HG02884 (cell line): ENCODE data around the gene KLHL1.
"Not testable (repeated sequence)": the region's sequence is repeated elsewhere in the genome, so short reads cannot be mapped to it uniquely, and the experiment has no call there.

Source experiments
- ATAC-seq: cut with Tn5 transposase; IDR thresholded peaks from one replicate; pipeline ENCODE4 v1.9.1; 2021; ENCODE audit warnings: mild to moderate bottlenecking, moderate library complexity; ENCODE audit not compliant: unreplicated experiment

Gene KLHL1, protein sequence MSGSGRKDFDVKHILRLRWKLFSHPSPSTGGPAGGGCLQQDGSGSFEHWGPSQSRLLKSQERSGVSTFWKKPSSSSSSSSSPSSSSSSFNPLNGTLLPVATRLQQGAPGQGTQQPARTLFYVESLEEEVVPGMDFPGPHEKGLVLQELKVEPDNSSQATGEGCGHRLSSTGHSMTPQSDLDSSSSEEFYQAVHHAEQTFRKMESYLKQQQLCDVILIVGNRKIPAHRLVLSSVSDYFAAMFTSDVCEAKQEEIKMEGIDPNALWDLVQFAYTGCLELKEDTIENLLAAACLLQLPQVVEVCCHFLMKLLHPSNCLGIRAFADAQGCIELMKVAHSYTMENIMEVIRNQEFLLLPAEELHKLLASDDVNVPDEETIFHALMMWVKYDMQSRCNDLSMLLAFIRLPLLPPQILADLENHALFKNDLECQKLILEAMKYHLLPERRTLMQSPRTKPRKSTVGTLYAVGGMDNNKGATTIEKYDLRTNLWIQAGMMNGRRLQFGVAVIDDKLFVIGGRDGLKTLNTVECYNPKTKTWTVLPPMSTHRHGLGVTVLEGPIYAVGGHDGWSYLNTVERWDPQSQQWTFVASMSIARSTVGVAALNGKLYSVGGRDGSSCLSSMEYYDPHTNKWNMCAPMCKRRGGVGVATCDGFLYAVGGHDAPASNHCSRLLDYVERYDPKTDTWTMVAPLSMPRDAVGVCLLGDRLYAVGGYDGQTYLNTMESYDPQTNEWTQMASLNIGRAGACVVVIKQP

DNA sequence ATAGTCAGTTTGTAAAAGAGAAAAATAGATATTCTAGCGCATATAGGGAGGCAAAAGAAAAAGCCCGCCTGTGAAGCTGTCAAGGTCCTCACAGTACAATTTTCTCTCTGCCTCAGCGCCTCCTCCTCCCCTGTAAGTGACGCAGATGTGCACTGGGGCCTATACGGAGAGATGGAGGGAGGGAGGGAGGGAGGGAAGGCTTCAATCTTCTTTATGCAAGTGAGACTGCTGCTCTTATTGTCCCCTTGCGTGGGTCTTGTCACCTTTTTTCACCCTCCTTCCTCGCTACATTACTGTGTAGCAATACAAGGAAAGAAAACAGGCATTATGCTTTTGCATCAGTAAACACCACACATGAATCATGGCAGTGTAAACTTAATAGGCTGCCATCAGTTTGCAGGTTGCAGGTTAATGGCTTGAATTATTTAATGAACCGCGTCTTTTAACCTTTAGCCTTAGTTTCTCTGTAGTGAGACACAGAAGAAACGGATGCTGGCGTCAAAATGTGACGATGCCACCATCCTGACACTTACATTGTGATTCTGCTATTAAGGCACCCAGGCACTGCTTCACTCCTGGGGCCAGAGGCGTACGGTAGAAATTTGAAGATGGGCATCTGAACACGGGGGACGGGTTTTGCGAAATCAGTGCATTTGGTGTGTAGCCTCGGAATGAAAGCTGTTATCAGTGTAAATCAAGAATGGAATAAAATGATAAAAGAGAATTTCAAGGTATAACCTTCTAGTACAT, at the start of gene KLHL1:
KLHL1 (minus strand) TSS at position 97 of the 750 bp plus-strand sequence. CDS start 753 bp downstream, outside the sequence.
- ATAC-seq, result no peak

DNA sequence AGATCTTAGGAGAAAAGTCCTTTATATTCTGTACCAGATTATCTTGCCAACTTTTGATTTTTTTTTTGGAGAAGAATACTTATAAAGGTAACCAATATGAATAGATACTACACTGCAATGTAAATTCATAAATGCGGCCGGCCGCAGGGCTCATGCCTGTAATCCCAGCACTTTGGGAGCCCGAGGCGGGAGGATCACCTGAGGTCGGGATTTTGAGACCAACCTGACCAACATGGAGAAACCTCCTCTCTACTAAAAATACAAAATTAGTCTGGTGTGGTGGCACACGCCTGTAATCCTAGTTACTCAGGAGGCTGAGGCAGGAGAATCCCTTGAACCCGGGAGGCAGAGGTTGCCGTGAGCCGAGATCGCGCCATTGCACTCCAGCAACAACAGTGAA, 34.4 kb upstream of the KLHL1 start:
- not testable (repeated sequence) for ATAC-seq

DNA sequence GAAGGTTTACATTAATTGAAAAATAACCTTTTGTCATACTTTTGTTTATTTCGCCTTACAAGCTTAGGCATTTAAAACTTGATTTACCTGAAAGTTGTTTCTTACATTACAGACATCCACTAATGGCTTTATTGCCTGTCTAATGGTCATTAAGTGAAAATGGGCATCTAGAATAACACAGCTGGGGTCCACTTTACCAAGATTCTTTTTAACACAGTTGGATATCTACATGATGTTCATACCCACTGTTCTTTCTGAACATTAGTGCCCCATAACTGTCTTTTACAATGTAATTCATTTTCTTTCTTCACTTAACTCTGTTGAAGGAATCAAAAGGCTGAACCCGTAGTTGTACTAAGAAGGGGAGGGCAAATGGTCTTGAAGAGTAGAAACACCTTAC, 19.8 kb upstream of the KLHL1 start:
- ATAC-seq, result no peak

DNA sequence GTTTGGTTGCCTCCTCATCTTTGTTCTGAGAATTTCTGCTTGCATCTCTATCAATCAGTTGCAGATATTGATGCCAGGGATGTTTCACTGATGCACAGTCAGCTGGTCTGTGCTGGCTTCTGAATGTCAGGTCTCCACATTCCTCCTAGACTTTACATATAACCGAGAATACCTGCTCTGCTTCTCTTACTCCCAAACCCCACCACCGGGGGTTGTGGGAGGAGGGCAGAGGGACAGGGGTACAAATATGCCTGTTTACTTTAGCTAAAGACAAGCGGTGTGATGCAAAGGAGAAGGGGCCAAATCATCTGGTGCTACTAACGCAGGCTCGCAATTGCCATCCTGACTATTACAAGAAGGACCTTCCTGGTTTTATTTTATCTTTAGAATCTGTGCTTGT, 17.4 kb upstream of the KLHL1 start:
- no peak for ATAC-seq

DNA sequence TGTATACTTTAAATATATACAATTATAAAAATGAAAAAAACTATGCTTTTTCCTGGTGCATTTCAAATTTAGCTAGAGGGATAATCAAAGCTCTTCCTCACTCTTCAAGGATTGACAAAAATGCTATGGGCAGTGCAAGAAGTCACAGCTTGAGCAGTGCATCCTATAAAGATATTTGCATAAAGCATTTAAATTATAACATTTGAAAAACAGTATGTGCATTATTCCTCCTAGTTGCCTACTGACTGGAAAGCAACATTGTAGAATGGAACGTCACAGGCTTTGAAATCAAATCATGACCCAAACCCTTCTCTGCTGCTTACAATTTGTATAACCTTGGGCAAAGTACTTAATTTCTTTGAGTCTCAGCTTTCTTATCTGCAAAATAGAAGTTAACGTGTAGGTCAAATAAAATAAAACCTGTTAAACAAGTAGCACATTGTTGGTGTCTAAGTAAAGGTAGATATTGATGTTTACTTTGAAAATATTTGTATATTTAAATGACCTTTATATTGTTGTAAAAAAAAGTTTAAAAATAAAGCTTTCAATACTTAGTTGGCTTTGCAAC, 9.2 kb upstream of the KLHL1 start:
- no peak for ATAC-seq

DNA sequence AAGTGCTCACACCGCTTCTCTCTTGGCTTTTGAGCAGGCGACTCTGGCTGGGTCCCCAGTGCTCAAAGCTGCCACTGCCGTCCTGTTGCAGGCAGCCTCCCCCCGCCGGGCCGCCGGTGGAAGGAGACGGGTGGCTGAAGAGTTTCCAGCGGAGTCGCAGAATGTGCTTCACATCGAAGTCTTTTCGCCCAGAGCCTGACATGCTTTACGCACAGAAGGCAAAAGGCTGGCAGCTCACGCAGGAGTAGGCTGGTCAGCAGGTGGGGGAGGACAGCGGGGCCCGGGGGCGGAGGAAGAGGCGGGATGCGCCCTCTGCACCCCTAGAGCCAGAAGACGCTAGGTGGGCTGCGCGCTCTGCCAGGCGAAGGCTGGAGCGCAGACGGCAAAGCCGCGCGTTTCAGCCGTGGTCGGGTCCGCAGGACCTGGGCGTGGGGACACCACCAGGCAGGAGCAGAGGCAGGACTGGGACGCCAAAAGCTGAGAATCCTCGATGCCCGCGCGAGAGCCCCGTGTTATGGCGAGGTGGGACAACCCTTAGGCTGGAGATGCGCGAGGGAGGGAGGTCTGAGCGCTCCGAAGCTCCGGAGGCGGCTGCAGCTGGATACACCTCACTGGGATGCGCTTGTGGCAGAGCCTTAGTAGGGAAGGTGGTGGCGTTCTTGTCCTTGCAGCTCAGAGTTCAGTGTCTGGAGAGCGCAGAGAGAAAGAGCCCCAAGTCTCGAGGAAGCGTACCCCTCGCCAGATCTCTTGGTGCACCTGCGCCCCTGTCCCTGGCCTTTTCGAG, 562 bp downstream of the KLHL1 start, which contains the start of gene ATXN8OS:
ATXN8OS (plus strand) TSS at position 329 of the 784 bp plus-strand sequence.
- no peak for ATAC-seq

DNA sequence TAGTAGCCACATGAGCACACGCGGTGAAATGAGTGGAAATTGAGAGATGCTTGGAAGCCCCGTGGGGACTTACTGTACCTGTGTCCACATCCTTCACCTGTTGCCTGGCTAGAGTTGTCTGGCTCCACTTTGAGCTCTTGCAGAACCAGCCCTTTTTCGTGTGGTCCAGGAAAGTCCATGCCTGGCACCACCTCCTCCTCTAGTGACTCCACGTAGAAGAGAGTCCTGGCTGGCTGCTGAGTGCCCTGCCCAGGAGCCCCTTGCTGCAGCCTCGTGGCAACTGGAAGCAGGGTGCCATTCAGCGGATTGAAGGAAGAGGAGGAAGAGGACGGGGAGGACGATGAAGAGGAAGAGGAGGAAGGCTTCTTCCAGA, 1.1 kb downstream of the KLHL1 start:
- ATAC-seq, result no peak

DNA sequence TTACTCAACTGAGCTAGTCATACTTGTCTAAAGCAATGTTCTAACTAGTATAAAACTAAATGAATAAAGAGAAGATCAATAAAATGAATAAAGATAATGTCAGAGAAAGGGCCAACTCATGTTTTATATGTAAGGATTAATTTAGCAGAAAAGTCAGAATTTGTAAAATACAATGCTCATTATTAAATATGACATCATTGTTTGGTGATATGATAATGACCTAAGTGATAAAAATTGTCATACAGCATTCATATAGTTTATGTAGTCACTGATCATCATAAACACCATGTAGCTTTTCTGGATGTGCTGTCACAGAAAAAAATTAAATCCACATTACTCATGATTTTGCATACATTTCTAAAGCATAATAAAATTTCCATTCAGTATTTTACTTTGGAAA, 3.8 kb downstream of the KLHL1 start:
- no peak for ATAC-seq

DNA sequence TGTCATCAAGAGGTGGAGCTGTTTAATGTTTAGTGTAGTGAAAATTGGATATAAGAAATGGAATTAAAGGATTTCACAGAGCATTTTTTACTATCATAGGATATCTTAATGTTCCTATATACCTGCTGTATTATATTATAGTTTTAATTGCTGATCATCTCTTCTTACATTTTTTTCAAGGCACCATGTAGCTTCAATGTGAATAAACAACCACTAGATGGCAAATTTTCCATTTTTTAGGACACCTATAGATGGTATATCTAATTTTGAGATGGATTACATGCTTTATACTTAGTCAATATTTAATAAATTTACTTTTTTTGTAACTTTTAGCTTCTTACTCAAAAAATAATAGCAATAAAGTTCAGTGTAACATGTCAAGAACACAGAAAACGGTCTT, 9.6 kb downstream of the KLHL1 start:
- no peak for ATAC-seq

DNA sequence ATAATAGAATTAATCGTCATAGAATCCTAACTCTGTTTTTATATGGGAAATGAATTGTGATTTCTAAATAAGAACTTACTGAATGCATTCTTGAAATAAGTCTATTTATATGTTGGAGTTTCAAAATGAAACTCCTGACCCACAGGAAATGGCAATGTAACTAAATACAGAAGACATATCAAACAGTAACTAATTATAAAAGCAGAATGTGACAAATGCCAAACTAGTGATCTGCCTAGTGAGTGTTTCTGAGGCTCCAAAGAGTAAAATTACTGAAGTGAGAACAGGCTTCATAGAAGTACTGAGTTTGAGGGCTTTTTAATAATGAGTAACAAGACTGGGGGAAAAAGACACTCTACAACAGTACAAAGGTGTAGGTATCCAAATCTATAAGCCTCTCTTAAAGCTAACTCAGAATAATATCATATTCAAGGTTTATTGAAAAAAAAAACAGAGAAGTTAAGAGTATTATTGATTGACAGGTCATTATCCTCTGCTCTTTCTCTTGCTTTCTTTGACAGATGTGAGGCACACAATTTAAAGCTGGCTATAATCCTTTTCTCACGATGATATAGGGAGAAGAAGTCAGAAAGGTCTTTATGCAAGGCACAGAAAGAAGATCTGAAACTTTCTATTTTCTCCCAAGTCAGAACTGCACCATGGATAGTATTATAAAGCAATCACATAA, 18.1 kb downstream of the KLHL1 start:
- ATAC-seq, result no peak

DNA sequence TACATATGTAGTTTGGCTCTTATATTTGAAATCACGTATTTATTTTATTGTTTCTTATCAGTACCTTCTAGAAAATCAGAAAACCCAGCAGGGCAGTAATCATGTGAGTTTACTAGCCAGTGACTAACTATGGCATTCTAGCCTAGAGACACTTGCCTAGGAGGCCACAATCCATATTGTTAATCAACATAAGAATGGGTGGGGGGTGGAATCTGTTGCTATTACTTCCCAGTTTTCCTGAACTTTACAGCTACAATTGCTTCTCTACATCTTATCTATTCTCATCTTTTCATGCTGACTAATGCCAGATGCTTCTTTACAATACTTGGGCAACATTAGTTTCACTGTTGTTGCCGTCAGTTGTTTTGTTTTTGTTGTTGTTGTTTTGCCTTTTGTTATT, 19.3 kb downstream of the KLHL1 start:
- no peak for ATAC-seq

DNA sequence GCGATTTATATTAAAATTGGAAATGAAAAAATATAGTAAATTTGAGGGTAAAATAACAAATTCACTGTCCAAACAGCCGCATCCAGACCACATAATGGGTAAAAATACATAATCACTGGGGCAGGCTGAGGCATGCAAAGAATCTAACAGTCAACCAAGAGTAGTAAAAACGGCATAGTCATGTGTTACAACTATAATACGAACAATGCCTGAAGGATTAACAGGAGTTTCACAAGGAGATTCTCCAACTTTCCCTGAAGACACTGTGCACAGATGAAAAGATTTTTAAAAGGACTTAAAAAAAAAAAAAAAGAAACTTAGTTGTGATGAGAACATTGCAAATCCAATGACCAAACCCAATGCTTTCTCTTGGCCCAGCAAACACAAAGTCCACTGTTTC, 21.0 kb downstream of the KLHL1 start:
- no peak for ATAC-seq

DNA sequence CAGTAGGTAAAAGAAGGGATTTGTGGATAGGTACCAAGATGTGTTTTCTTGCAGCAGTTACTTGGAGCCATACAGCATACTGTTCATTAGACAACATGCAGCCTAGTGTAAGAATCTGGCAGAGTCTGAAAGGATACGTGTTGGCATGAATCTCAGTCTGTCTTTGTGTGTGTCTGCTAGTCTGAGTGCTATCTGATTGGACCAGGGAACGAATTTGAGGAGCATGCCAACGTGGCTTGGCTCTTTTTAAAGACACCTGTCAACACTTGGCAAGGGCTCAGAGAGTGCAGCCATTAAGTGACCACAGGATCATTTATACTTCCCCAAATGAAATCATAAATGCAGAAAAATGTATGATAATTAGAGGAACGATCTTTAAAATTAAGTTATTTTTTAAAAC, 28.2 kb downstream of the KLHL1 start:
- no peak for ATAC-seq

DNA sequence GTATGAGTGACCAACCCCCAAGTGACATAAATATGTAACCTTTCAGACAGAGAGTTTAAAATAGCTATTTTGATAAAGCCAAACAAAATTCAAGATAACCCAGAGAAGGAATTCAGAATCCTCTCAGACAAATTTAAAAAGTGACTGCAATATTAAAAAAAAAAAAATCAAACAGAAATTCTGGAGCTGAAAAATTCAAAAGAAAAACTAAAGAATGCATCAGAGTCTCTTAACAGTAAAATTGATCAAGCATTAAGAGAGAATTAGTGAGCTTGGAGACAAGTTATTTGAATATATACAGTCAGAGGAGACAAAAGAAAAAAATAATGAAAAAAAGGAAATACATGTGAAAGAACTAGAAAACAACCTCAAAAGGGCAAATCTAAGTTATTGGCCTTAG, 53.7 kb downstream of the KLHL1 start:
- ATAC-seq, result no peak

DNA sequence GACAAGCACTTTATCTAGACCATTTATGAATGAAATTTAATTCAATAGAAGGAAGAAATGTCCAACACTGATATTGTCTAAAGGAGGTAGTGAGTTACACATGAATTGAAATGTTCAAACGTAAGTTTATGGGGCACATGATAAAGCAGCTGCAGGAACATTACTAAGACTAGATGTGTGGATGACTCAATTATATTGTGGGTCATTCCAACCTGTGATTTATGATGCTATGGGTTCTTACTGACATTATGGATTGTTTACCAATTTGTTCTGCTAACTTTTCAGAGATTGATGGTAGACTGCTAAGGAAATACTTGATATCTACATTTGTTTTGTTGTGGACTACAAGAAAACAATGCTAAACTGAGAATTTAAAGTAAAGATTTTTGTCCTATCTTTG, 56.7 kb downstream of the KLHL1 start:
- no peak for ATAC-seq

DNA sequence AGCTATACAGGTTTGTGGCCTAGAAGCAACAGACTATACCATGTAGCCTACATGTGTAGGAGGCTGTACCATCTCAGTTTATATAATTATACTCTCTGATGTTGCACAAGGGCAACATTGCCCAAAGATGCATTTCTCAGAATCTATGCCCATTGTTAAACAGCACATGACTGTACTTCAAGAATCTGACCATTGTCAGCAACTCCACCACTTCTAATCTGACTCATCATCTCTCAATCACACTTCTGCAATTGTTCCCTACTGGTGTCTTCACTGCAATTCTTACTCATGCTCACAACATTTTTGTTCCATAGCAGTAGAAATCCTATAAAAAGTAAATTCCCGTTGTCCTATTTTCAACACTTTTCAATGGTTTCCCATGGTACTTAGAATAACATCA, 64.6 kb downstream of the KLHL1 start:
- peak; percentile 86 for ATAC-seq

DNA sequence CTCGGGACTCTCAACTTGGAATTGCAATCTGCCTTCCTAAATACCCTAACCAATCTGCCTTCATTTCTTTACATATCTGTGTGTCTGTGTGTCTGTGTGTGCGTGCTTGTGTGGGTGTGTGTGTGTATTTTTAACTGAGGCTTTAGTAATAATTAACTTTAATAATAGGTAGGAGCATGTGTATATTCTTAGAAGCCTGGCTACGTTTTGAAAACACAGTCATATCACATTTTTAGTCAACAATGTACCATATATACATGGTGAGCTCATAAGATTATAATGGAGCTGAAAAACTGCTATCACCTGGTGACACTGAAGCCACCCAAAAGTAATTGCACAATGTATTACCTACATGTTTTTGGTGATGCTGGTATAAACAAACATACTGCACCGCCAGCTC, 66.1 kb downstream of the KLHL1 start:
- ATAC-seq, result peak; percentile 45

DNA sequence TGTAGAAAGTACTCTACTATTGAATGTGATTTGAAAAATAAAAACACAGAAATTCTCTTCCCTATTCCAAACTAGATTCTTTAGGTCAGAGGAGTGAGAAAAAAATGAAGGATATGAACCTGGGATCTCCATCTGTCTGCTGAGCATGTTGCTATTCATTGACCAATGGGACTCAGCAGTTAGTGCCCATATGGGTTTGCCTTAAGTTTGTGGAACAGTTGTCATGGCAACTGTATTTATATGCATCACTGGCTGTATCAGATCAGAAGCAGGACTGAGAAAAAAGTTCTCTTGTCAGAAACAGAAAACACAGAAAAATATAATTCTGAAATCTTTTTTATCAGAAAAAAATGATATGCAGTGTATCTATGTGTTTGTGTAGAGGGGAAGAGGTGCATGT, 74.0 kb downstream of the KLHL1 start:
- ATAC-seq, result no peak

DNA sequence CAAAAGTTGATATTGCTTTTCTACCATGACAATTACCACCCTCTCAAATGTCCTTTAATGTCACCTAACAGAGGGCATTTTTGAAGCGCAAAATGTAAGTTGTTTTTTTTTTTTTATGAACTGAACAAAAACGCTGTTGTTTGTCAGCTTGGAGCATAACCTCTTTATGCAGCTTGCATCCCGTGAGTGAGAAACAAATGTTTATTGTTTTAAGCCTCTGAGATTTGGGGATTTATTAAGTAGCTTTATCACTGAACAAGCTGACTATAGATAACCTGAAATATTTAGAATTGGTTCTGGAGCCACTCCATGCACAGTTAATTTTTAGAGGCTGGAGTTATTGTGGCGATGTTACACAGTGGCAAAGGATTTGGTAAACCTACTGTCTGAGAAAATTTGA, 80.7 kb downstream of the KLHL1 start:
- no peak for ATAC-seq

DNA sequence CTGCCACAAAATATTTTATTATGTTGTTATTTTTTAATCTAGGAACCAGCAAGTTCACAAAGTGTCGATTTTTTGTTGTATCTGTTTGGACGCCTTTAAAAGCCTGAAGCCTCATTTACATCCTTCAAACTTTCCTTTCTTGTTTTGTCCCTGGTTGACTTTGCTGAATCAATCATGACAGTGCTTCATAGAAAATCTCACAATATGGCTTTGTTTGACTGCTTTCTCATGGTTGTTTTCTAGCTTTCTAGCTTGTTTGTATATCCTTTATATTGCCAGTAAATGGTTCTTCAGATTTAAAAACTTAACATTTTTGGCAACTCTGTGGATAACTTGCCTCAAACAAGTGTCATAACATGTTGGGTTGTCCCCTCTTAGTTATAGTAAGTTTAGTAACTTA, 84.7 kb downstream of the KLHL1 start:
- ATAC-seq, result no peak
